PFSK-1 (cell line): ENCODE data around the gene MKNK1.

Experiments used
- REST ChIP-seq, 2 experiments: IDR thresholded peaks; 2 replicates each; pipeline versions ENCODE4 v1.6.1 to v1.8.0; 2011 to 2012; ENCODE audit warnings: low read depth in 2 of 2, low read length in 2 of 2, control low read depth in 1 of 2, inconsistent platforms in 1 of 2, mild to moderate bottlenecking in 1 of 2, moderate library complexity in 1 of 2; ENCODE audit not compliant: insufficient read depth in 1 of 2
- TAF1 ChIP-seq: IDR thresholded peaks from 2 replicates; pipeline ENCODE4 v1.6.1; 2012; ENCODE audit warnings: low read length, control low read depth, borderline replicate concordance; ENCODE audit not compliant: insufficient read depth

GRCh38 chr1:46583494-46583893 is 20.6 kb downstream of the MKNK1 start:
- TF ChIP-seq TAF1 (no peak), REST (IDR thresholded peaks at IDR 0.05; ENCODE audit: insufficient read depth in 1 of 2, low read depth in 2 of 2, low read length in 2 of 2) (no peak)
